HCT116 (cell line): ENCODE measurements around the gene CDC42BPB. TPM values are rescaled to one million over a fixed set of nuclear protein-coding genes. Genes with fewer than 3 reads are reported as not detected.

Experiments
- ATAC-seq: fragments of 200-7000 bp; cut with Tn5 transposase; 2 replicates; pipeline ENCODE4 v1.9.1; 2020; ENCODE audit warnings: mild to moderate bottlenecking, moderate library complexity
- BruUV-seq: library from RNA; stranded (reverse); fragments of 400-500 nt; replicated peaks from 2 replicates; lab custom pipeline; 2021; lab: Mats Ljungman, UMichigan
- CTCF ChIA-PET: fragments of 300-600 bp; sonication (Branson Sonifier 250); formaldehyde crosslinking; loops from one replicate; lab custom pipeline; 2021; ENCODE audit warnings: antibody characterized with exemption; lab: Charles Lee
- POLR2A ChIA-PET: fragments of 300-600, 350-600 bp; sonication (Branson Sonifier 250); formaldehyde crosslinking; loops from one replicate; lab custom pipeline; 2021; ENCODE audit warnings: antibody characterized with exemption; lab: Charles Lee
- RAD21 ChIA-PET, 2 experiments: fragments of 300-600 bp; sonication (Branson Sonifier 250); formaldehyde crosslinking; loops; one replicate each; lab custom pipeline; 2023; ENCODE audit warnings: low total read pairs in 2 of 2; ENCODE audit not compliant: uncharacterized antibody in 2 of 2, unreplicated experiment in 2 of 2, low non-redundant PET in 1 of 2; lab: Charles Lee
- DNase-seq: peaks from one replicate; pipeline ENCODE4 v3.0.0-alpha.2; 2010; ENCODE audit warnings: low read depth, low spot score
- H2AFZ ChIP-seq: fragments of 200-600 bp; shearing (Covaris generic), sonication (generic); 2 replicates; pipeline ENCODE4 v1.6.1; 2017; ENCODE audit warnings: low read depth, mixed run types, mixed read lengths, antibody characterized with exemption, low read length; ENCODE audit not compliant: poor library complexity, severe bottlenecking
- H3K27ac ChIP-seq: 2 replicates; pipeline ENCODE4 v1.5.1; 2012; ENCODE audit warnings: low read depth, low read length
- H3K27me3 ChIP-seq: fragments of 200-600 bp; sonication (generic); 2 replicates; pipeline ENCODE4 v1.6.1; 2016; ENCODE audit warnings: mixed run types, low read length, mixed read lengths; ENCODE audit not compliant: insufficient read depth
- H3K36me3 ChIP-seq, 2 experiments: fragments of 200-500 bp in 1 of 2; fragments of 200-600 bp in 1 of 2; sonication (Bioruptor generic) in 1 of 2; sonication (generic) in 1 of 2; 2 replicates each; pipeline versions ENCODE4 v1.5.1 to v1.6.1; 2014 to 2016; ENCODE audit warnings: low read length in 2 of 2, inconsistent platforms in 1 of 2, mixed read lengths in 1 of 2, mixed run types in 1 of 2; ENCODE audit not compliant: insufficient read depth in 2 of 2, control insufficient read depth in 1 of 2
- H3K4me1 ChIP-seq, 2 experiments: fragments of 200-600 bp in 1 of 2; sonication (generic) in 1 of 2; 2 replicates each; pipeline versions ENCODE4 v1.5.1 to v1.6.1; 2012 to 2017; ENCODE audit warnings: low read length in 2 of 2, inconsistent platforms in 1 of 2, mild to moderate bottlenecking in 1 of 2, mixed read lengths in 1 of 2, mixed run types in 1 of 2, moderate library complexity in 1 of 2; ENCODE audit not compliant: insufficient read depth in 2 of 2, control insufficient read depth in 1 of 2
- H3K4me2 ChIP-seq: fragments of 200-600 bp; sonication (generic); 2 replicates; pipeline ENCODE4 v1.6.1; 2017; ENCODE audit warnings: mixed run types, low read length, mixed read lengths
- H3K4me3 ChIP-seq, 2 experiments: fragments of 200-600 bp in 1 of 2; sonication (generic) in 1 of 2; replicated peaks in 1 of 2; 2 replicates each; pipeline ENCODE4 v1.5.1; 2011 to 2016; ENCODE audit warnings: low read length in 2 of 2, control low read depth in 1 of 2, low read depth in 1 of 2, mild to moderate bottlenecking in 1 of 2, mixed read lengths in 1 of 2, mixed run types in 1 of 2
- H3K79me2 ChIP-seq: fragments of 200-600 bp; sonication (generic); 2 replicates; pipeline ENCODE4 v1.6.1; 2017; ENCODE audit warnings: mild to moderate bottlenecking, mixed run types, low read length, moderate library complexity, mixed read lengths; ENCODE audit not compliant: insufficient read depth
- H3K9ac ChIP-seq: fragments of 200-600 bp; sonication (generic); 2 replicates; pipeline ENCODE4 v1.6.1; 2016; ENCODE audit warnings: low read length, mixed read lengths
- H3K9me2 ChIP-seq: fragments of 200-600 bp; sonication (generic), shearing (Covaris generic); 2 replicates; pipeline ENCODE4 v1.6.1; 2017; ENCODE audit warnings: mixed run types, mild to moderate bottlenecking, moderate library complexity; ENCODE audit not compliant: insufficient read depth
- H3K9me3 ChIP-seq, 2 experiments: fragments of 200-500 bp in 1 of 2; fragments of 200-600 bp in 1 of 2; sonication (Bioruptor generic) in 1 of 2; sonication (generic) in 1 of 2; 2 replicates each; pipeline ENCODE4 v1.6.1; 2014 to 2017; ENCODE audit warnings: low read length in 2 of 2, mixed read lengths in 2 of 2, inconsistent platforms in 1 of 2, low read depth in 1 of 2, mild to moderate bottlenecking in 1 of 2, mixed run types in 1 of 2, moderate library complexity in 1 of 2; ENCODE audit not compliant: control insufficient read depth in 1 of 2, insufficient read depth in 1 of 2
- H4K20me1 ChIP-seq: fragments of 200-600 bp; sonication (generic), shearing (Covaris generic); 2 replicates; pipeline ENCODE4 v1.6.1; 2017; ENCODE audit warnings: mixed run types, mild to moderate bottlenecking, moderate library complexity; ENCODE audit not compliant: insufficient read depth
- CEBPB ChIP-seq: IDR thresholded peaks from 2 replicates; pipeline ENCODE4 v1.6.1; 2012; ENCODE audit warnings: low read depth
- ELF1 ChIP-seq: IDR thresholded peaks from 2 replicates; pipeline ENCODE4 v1.6.1; 2012; ENCODE audit warnings: low read depth, borderline replicate concordance
- EZH2 ChIP-seq: fragments of 200-600 bp; sonication (generic); IDR thresholded peaks from 2 replicates; pipeline ENCODE4 v1.6.1; 2017; ENCODE audit warnings: antibody characterized with exemption, mixed run types
- EZH2phosphoT487 ChIP-seq: fragments of 200-600 bp; IDR thresholded peaks from 2 replicates; pipeline ENCODE4 v1.6.1; 2018; ENCODE audit warnings: antibody characterized with exemption, borderline replicate concordance
- FOSL1 ChIP-seq: IDR thresholded peaks from 2 replicates; pipeline ENCODE4 v1.6.1; 2012; ENCODE audit warnings: low read depth
- POLR2A ChIP-seq: IDR thresholded peaks from 2 replicates; pipeline ENCODE4 v1.7.0; 2011; ENCODE audit warnings: borderline replicate concordance; ENCODE audit not compliant: insufficient read depth, insufficient read length; ENCODE audit errors: extremely low read depth
- POLR2AphosphoS5 ChIP-seq: IDR thresholded peaks from 2 replicates; pipeline ENCODE4 v1.6.1; 2011; ENCODE audit warnings: mild to moderate bottlenecking, low read depth, low read length, moderate library complexity
- RAD21 ChIP-seq: IDR thresholded peaks from 2 replicates; pipeline ENCODE4 v1.6.1; 2012; ENCODE audit warnings: low read depth, mild to moderate bottlenecking
- REST ChIP-seq: IDR thresholded peaks from 2 replicates; pipeline ENCODE4 v1.6.1; 2012; ENCODE audit warnings: low read depth
- SIN3A ChIP-seq: IDR thresholded peaks from 2 replicates; pipeline ENCODE4 v1.6.1; 2012; ENCODE audit warnings: low read depth
- SP1 ChIP-seq: IDR thresholded peaks from 2 replicates; pipeline ENCODE4 v1.6.1; 2012; ENCODE audit warnings: low read depth
- YY1 ChIP-seq: IDR thresholded peaks from 2 replicates; pipeline ENCODE4 v1.6.1; 2011; ENCODE audit warnings: low read length, low read depth, moderate library complexity, mild to moderate bottlenecking; ENCODE audit not compliant: insufficient replicate concordance; ENCODE audit errors: extremely low read depth
- ZNF274 ChIP-seq: fragments of 200-500 bp; sonication (Bioruptor generic); IDR thresholded peaks from 2 replicates; pipeline ENCODE4 v1.6.1; 2014; ENCODE audit warnings: mild to moderate bottlenecking, low read depth, low read length, inconsistent platforms
- intact Hi-C: fragments of 100-400 bp; cut with micrococcal nuclease; formaldehyde crosslinking; loops from 2 replicates; pipeline ENCODE4 v1.10.0; 2022
- total RNA-seq: library from RNA; stranded (reverse); gene quantifications from one replicate; pipeline ENCODE4 v1.2.1, GENCODE V29; 2021; ENCODE audit not compliant: unreplicated experiment
- TF ChIP-seq, protein P1 (sequence below): IDR thresholded peaks from 2 replicates; pipeline ENCODE4 v1.6.1; 2012
- TF ChIP-seq, protein P2 (sequence below): IDR thresholded peaks from 2 replicates; pipeline ENCODE4 v1.6.1; 2012

CDC42BPB gene
- total RNA-seq, 1 experiment from 2014 or later: 85.6 TPM

GRCh38 chr14:103016071-103016470, 41.3 kb downstream of the CDC42BPB start:
- no peaks in the 10 kb centered on the region for H3K9me3 ChIP-seq
- POLR2A ChIA-PET: interaction anchor here (0.6 kb wide), 1 partner anchor 422 kb away, joined by 3 read pairs; no protein-coding TSS in a partner anchor
- ATAC-seq (no peak), DNase-seq (no peak)
- H3K4me3 ChIP-seq: no peak overlapping the region
- H3K27me3 ChIP-seq: no peaks in the 10 kb centered on the region
- TF ChIP-seq CEBPB (no peak), POLR2AphosphoS5 (no peak), ZNF274 (no peak)
- H3K4me2 ChIP-seq: no peak overlapping the region
- peaks cover 88% of the 10 kb centered on the region for H3K79me2 ChIP-seq
- H3K9ac ChIP-seq: no peak overlapping the region
- H4K20me1 ChIP-seq: no peaks in the 10 kb centered on the region
- H2AFZ ChIP-seq: no peak overlapping the region
- CTCF ChIA-PET: no interaction called here
- RAD21 ChIA-PET: no interaction called here
- H3K4me1 ChIP-seq: peaks cover 28 to 47% of the 10 kb centered on the region in 2 experiments
- no TSS peak for BruUV-seq
- H3K27ac ChIP-seq: no peak overlapping the region
- no peaks in the 10 kb centered on the region for H3K36me3 ChIP-seq
- H3K9me2 ChIP-seq: no peaks in the 10 kb centered on the region
- intact Hi-C loops: no loop called here

- H3K79me2 ChIP-seq: peaks cover 83% of the 10 kb centered on the region
- CTCF ChIA-PET: no interaction called here
- BruUV-seq: no TSS peak
- no peaks in the 10 kb centered on the region for H3K9me2 ChIP-seq
- H3K4me3 ChIP-seq: no peak overlapping the region
- peaks cover 31 to 54% of the 10 kb centered on the region in 2 experiments for H3K4me1 ChIP-seq
- H2AFZ ChIP-seq: no peak overlapping the region
- no peak overlapping the region for H3K27ac ChIP-seq
- H3K9ac ChIP-seq: no peak overlapping the region
- no peak overlapping the region for H3K4me2 ChIP-seq
- H3K36me3 ChIP-seq: no peaks in the 10 kb centered on the region
- RAD21 ChIA-PET: no interaction called here
- DNase-seq (no peak), ATAC-seq (no peak)
- TF ChIP-seq SP1 (no peak), FOSL1 (no peak), POLR2AphosphoS5 (no peak), YY1 (no peak), ZNF274 (no peak), POLR2A (no peak), EZH2phosphoT487 (no peak), RAD21 (no peak), ELF1 (no peak), REST (no peak), SIN3A (no peak), CEBPB (no peak), EZH2 (no peak)
- TF ChIP-seq, protein P1, sequence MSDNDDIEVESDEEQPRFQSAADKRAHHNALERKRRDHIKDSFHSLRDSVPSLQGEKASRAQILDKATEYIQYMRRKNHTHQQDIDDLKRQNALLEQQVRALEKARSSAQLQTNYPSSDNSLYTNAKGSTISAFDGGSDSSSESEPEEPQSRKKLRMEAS: no peak
- TF ChIP-seq, protein P2, sequence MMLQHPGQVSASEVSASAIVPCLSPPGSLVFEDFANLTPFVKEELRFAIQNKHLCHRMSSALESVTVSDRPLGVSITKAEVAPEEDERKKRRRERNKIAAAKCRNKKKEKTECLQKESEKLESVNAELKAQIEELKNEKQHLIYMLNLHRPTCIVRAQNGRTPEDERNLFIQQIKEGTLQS: no peak
- no peaks in the 10 kb centered on the region for H4K20me1 ChIP-seq
- intact Hi-C loops: no loop called here
- H3K27me3 ChIP-seq: no peaks in the 10 kb centered on the region
- no peaks in the 10 kb centered on the region for H3K9me3 ChIP-seq
- POLR2A ChIA-PET: no interaction called here
These were observed 41.9 kb downstream of the CDC42BPB start for GRCh38 chr14:103015426-103015825.
